GF-D8 (cell line): ENCODE data around the gene DYRK4.

Source experiments
- DNase-seq: peaks from one replicate; lab custom pipeline; 2025; lab: John Stamatoyannopoulos, UW

DYRK4 gene

DNA sequence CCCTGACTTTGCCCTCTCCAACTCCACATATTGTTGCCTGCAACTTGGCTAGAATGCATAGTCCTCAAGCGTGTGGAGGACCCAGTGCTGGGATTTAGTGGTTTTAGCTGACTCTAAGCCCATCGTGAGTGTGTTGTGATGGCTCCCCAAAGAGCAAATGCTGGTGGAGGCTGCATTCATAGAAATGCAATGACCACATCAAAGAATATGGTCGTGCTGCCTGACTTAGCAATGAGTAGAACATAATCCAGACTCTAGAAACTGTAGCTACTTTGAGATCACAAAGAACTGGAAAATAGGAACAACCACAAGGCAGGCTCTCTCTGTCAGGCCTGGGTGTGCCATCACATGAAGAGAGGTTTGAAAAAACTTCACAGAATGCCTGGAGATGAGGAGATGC is 1.3 kb downstream of the DYRK4 start:
- no peak for DNase-seq

DNA sequence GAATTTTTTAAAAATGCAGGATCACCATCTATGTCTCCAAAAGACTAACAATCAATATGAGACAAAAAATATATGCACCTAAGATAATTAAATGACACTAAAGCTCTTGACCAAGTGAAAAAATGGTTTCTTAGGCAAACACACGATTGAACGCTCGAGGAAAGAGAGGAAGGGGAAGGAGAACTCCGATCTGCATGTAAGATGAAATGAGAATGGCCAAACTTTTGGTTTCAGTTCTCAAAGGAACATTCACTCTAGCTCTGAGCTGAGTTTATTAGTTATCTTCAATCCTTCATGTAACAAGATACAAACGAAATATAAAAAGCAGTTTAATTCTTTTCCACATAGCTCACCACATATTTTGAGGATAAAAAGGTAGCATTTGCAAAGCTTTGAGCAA is 2.8 kb downstream of the DYRK4 start:
- DNase-seq = no peak

DNA sequence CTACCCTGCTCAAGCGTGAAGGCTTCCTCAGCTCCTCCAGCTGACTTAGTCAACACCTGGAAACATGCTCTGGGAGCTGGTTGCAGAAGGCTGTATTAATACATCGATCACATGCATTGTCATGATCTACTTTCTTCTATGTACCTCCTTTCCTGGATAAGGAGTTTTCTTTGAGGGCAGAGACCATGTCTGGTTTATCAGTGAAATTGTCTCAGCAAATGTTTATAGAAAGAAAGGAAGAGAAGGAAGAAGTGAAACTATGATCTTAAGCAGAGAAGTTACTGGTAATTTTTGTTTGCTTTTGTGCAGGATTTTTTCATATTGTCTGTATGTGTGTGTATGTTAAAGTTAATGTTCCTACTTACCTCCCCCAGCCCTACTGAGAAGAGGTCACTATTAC is 4.5 kb downstream of the DYRK4 start:
- DNase-seq = no peak

DNA sequence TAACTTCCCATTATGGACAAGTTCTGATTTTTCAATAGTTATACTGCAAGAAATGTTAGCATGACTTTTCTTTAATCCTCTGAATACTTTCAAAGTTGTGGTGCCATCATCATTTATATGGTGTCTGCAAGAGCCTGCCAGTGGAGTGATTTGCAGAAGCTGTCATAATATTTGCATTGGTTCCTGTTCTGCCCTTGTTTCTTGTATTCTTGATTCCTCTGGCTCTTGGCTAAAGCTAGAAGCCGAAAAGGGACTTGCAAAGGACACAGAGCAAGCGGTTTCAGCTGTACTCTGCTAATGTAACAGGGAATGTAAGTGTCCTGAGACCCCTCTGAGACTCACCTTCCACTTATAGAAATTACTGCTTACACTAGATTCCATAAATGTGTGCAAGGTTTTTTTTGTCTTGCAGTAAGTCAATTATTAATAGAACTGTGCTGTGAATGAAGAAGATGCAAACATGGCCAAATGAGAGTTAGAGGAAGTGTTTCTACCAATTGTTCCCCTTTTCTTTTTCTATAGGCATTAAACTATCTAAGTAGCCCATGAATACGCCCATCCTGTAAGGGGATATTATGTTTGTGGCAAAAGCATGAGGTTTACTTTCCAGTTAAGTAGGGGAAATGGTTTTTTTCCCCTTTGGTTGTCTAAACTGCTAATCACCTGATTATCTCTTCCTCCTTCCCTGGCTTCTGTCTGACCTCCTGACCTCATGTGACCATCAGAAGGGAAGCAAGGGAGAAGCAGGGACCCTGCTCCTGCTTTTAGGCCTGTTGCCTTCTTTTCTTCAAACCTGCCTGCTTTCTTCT is 5.3 kb downstream of the DYRK4 start:
- DNase-seq = peak; percentile 41

DNA sequence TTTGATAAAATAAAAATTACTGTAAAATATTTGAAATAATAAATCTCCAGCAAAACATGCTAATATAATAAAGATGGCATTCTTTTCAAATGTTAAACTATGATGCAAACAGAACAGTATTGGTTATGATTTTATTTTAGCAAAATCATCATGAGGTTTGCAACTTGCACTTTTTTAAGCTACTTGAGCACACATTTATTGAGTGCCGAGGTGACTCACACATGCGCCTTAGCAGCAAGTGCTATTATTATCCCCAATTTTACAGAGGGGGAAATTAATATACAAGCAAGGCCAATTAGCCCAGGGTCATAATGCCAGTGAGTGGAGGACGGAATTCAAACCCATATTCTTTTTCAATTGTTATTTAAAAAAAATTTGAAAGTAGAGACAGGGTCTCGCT is 7.3 kb downstream of the DYRK4 start:
- no peak for DNase-seq

- DNase-seq = no peak
These were observed 10.7 kb downstream of the DYRK4 start for GRCh38 chr12:4572680-4573079.

DNA sequence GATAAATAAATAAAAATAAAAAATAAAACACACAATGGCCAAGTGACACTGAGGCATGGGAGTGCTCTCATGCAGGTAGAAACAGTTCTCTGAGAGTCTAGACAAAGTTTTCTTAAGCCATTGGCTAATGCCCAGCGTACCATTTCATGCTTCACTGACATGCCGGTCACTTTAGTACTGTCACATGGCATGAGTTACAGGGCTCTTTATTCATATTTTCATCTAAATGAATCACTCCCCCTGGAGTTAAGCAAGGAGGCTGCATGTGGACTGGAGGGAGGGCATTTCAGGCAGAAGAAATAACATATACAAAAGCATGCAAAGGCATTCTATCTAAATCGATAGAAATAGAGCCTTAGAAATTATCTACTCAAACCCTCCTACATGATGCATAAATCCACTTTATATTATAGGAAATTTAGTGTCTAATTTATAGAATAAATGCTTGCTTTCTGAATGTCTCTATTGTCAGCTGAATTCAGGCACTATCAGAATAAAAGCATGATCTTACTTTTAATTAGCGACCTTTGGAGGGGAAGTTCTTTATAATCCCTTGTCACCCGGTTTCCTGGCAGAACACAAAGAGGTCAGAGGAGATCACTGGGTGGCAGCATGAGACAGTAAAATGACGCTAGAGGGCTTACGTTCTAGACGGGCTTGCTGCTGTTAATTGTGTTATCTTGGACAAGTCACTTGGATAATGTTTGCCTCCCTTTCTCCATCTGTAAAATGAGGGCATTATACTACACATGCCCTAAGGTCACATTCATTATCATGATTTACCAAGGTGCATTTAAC is 17.5 kb downstream of the DYRK4 start:
- DNase-seq = peak; percentile 13

DNA sequence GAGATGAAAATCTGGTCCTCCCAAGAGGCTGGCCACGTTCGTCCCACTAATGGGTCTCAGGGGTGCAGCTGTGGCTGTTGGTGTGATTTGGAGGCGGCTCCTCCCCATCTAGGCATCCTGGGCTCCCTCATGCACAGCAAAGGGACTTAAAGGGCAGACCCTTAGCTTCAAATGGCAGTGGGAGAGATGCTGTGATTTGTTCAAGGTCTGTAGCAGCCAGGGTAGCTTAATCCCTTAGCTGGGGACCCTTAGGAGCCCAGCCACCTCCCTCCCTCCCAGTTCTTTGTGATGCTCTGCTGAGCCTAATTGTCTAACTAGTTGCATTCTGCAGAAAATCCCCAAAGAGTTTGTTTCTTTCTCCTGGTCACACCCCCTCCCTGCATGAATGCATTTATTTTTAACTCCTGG is 18.3 kb downstream of the DYRK4 start:
- DNase-seq = no peak

GRCh38 chr12:4584281-4584680 is 22.3 kb downstream of the DYRK4 start:
- no peak for DNase-seq

- DNase-seq = no peak
These were observed 22.9 kb downstream of the DYRK4 start for GRCh38 chr12:4584896-4585295.

DNA sequence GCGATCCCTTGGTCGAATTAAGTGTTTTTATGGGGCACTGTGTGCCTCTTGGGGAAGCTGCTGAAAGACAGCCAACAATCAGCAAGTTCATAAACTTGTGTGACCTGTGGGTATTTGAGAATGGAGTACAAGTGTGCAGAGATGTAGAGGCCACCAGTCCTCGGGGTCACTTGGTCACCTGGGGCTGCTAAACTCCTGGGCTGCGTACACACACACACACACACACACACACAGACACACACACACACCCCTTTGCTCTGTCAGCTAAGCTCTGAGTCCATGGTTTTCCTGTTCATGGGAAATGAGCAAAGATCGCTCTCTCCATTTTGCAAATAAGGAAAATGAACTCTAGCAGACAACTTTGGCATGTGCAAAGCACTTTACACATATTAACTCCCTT is 24.5 kb downstream of the DYRK4 start:
- DNase-seq = no peak

- DNase-seq = no peak
These were observed 25.1 kb downstream of the DYRK4 start for GRCh38 chr12:4587108-4587507.

DNA sequence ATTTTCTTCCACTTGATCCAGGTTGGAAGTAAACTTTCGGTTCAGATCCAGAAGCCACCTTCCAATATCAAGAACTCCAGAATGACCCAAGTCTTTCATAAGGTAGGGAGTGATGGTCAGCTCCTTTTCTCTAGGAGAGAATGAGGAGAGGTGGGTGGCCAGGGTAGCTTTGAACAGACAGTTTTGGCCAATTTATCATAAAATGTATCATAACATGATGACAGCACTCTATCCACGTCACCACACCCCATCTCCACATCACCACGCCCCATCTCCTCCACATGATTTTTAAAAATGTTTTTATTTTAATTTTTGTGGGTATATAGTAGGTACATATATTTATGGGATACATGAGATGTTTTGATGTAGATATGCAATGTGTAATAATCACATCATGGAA is 26.9 kb downstream of the DYRK4 start:
- DNase-seq = no peak

- DNase-seq = no peak
These were observed 27.9 kb downstream of the DYRK4 start for GRCh38 chr12:4589941-4590340.

DNA sequence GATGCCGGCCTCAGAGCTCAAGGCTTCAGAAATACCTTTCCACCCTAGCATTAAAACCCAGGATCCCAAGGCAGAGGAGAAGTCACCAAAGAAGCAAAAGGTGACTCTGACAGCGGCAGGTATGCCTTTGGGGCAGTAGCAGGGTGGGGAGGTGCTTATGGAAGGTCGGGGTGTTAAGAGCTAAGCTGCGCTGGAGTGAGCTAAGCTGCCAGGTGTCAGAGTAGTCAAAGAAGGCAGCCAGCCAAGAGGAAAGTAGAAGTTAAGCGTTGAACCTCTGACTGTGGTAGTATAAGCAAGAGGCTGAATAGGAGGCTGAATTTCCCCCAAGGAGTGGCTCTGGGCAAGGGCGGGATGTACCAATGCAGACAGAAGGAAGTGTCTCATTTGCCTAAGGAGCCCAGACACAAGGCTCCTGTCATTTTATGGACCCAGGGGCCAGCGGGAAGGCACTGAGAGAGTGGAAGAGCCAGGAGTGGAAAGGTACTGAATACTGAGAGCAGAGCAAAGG is 29.2 kb downstream of the DYRK4 start:
- no peak for DNase-seq

- DNase-seq = no peak
These were observed 33.9 kb downstream of the DYRK4 start for GRCh38 chr12:4595881-4596280.

GRCh38 chr12:4603421-4603820 is 41.4 kb downstream of the DYRK4 start:
- no peak for DNase-seq

- DNase-seq = no peak
These were observed 41.9 kb downstream of the DYRK4 start for GRCh38 chr12:4603946-4604345.

DNA sequence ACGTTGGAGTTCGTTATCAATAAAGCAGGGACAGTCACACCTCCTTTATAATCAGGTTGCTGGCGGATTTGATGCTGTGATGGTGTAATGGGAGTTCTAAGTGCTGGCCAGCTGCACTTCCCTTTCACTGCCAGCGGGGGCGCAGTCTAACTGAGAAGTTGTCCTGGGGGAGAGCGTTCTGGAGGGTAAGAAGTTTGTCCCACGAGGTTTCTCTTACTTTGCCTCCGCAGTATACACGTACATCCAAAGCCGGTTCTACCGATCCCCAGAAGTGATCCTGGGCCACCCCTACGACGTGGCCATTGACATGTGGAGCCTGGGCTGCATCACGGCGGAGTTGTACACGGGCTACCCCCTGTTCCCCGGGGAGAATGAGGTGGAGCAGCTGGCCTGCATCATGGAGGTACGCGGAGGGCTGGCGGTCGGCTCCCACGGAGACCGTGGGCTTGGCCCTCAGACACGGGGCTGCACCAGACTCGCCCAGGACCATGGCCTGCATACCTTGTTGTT is 42.7 kb downstream of the DYRK4 start:
- DNase-seq = peak; percentile 63

DNA sequence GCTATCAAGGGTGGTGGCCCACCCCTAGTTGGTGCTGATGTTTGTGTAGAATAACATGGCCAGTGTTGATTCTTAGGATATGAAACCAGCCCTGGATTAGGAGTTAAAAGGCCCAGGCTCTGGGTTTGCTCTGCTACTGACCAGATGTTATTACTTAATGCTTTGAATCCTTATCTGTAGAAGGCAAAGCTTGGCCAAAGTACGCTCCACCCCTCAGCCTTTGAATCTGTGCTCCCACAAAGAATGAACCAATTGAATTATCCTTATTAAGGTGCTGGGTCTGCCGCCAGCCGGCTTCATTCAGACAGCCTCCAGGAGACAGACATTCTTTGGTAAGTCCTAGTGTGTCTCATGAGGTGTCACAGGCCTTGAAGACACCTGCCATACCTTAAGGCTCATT is 45.0 kb downstream of the DYRK4 start:
- DNase-seq = no peak

DNA sequence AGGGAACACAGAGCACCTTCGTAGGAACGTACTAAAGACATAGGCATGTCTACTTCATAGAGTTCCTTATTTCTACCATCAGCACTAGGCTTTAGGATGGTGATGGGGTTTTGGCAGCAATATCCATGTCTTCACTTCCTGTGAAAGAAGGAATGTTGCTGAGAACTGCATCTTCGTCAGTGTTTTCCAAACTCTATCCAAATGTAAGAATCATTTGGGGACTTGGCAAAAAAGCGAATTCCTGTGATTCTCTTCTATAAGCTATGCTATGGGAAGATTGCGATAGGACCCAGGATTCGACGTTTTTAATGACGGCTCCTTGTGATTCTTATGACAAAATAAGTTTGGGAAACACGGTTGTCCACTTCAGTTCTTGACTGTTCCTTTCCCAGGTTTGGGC is 47.1 kb downstream of the DYRK4 start:
- DNase-seq = no peak

DNA sequence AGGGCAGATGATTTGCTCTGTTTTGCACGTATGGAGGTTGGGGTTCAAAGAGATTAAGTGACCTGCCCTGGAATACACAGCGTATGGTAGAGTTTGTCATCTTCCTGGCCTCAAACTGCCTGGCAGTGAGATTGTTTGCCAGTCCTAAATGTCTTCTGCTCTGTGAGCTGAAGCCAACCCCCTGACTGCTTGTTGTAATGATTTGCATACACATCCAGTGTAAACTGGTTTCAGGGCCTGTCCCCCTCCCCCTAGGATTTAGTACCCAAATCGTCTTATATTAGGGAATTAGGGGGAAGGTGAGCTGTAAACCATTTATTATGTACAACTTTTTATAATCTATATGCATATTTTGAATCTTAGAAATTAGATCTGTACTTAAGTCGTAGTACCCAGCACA is 48.5 kb downstream of the DYRK4 start:
- no peak for DNase-seq

GRCh38 chr12:4615667-4616066 is 53.7 kb downstream of the DYRK4 start:
- DNase-seq = no peak
